GM19397 (cell line): ENCODE data around the gene TCP11L1.
"Not testable (repeated sequence)": the region's sequence is repeated elsewhere in the genome, so short reads cannot be mapped to it uniquely, and the experiment has no call there.

ENCODE experiments used
- ATAC-seq: cut with Tn5 transposase; IDR thresholded peaks from one replicate; pipeline ENCODE4 v1.9.1; 2021; ENCODE audit warnings: mild to moderate bottlenecking, moderate library complexity; ENCODE audit not compliant: unreplicated experiment

Gene TCP11L1

DNA sequence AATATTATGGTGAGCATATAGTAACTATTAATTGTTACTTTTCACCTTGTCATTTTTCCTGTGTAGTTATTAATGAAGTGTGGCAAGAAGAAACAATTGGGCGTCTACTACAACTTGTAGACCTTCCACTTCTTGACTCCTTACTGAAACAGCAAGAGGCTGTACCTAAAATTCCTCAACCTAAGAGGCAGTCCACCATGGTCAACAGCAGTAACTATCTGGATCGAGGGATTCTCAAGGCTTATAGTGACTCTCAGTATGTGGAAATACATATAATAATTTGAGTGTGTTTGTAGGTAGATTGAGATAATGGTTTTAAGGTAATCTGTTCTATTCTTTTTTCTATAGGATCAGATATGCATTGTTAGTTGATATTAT, 10.8 kb upstream of the TCP11L1 start:
- no peak for ATAC-seq

DNA sequence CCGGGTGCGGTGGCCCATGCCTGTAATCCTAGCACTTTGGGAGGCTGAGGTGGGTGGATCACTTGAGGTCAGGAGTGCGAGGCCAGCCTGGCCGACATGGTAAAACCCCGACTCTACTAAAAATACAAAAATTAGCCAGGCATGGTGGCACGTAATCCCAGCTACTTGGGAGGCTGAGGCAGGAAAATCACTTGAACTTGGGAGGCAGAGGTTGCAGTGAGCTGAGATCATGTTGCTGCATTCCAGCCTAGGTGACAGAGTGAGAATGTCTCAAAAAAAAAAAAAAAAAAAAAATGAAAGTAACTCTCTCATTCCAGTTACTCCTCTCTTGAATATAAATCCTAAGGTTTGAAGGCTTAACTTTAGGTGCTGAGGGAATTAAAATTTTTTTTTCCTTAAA, 10.2 kb upstream of the TCP11L1 start:
- ATAC-seq: not testable (repeated sequence)

DNA sequence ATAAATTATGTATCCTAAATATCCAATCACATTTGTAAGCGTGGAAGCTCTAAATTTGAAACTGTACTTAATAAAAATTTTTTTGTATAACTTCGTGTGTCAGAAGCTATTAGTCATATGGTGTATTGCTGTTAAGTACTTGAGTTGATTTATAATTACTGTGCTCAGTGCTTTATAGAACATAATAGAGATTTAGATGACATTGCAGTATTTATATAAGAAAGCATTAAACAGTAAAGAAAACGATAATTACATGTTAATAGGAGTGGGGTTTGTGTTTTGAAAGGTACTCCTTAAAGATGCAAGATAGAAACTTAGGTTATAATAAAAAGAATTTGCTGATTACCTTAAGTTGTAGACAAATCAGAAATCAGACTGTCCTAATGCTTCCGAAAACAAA, 5.9 kb upstream of the TCP11L1 start:
- ATAC-seq: no peak

DNA sequence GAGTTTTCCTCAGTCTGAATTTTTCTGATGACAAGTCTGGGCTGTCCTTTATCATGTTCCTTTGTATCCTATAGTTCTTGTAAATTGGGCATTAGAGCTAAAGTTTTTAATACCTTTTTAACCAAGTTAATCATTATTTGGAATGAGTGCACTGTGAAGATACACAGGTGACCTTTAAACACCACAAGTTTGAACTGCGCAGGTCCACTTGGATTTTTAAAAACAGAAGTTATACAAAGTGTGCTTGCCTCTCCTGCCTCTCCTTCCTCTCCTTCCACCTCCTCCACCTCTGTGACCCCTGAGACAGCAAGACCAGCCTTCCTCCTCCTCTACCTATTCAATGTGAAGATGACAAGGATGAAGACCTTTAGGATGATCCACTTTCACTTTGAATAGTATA, 4.4 kb upstream of the TCP11L1 start:
- ATAC-seq: no peak

DNA sequence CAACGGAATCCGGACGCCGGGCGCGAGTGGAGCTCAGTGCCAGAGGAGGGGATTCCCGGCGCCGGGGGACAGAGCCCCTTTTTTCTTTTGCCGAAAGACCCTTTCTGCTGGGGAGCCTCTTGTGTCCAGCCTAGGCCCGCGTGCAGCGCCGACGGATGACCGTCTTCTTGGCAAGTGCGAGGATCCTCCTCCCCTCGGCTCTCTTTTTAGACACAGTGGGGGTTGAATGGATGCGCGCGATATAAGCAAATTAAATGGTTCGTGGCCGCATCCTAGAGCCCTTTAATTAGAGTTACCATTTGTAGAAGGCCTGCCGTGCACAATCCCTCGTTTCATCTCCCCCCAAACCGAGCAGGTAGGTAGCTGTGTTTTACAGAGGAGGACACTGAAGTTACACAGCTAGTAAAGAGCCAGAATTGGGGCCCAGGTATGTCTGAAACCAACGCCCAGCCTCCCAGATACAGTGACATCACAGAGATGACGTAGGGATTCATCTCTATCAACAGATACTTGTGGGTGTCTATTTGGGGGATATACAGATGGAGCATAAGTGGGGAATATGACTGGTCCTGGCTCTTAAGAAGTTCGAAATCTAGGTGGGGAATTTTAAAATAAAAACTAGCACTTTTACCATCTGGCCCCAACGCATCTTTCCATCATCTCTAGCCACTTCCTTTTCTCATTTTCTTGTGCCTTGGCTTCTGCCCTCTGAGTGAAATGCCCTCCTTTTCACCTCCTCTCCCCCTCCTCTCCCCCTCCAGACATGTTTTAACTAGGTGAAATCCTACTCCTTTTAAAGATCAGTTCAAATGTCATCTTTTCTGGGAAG, 875 bp downstream of the TCP11L1 start:
- peak; percentile 5 for ATAC-seq

DNA sequence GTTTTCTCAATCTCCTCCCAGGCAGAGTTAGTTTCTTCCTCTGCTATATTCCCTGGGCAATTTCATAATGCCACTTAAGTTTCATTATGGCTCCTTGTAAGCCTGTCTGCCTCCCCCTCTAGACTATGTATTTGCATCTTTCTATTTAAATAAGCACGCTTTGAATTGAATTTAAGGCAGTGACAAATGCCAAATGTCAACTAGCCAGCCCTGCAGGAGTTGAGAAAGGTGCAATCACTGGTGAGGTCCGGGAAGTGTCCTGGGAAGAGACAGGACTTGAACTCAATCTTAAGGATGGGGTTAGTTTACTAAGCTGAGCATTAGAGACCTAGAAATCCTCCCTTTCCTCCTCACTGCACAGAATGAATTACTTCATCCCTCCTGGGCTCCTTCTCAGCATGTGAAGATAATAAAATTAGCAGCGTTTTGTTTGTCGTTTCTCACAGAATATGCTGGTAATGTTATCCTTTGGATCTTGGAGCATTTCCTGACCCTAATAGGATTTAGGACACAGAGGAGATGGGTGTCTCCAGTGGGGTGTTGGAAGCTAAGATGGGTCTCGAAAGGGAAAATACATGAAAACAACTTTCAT, 1.6 kb downstream of the TCP11L1 start:
- no peak for ATAC-seq

DNA sequence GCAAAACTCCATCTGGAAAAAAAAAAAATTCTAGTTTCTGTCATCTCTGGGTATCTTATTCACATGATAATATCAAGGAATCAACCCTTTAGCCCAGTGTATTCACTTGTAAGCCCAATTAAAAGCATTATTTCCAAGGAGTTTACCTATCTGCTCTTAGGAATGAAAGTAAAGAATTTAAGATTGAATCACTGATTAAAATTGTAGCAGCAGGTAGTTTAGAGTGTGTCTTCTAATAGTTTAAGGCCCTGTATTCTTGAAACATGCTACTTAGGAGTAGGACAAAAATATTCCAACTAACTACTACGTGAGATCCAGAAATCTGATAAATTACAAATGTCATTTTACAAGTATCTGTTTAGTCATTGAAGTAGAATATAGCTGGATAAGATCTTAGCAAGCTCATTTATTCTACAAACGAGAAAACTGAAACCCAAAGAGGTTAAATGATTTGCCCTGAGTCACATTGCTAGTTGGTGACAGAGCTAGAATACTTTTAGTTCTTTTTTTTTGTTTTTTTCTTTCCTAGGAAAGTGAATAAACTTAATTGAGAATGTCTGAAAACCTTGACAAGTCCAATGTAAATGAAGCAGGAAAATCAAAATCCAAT, 4.0 kb downstream of the TCP11L1 start:
- no peak for ATAC-seq

DNA sequence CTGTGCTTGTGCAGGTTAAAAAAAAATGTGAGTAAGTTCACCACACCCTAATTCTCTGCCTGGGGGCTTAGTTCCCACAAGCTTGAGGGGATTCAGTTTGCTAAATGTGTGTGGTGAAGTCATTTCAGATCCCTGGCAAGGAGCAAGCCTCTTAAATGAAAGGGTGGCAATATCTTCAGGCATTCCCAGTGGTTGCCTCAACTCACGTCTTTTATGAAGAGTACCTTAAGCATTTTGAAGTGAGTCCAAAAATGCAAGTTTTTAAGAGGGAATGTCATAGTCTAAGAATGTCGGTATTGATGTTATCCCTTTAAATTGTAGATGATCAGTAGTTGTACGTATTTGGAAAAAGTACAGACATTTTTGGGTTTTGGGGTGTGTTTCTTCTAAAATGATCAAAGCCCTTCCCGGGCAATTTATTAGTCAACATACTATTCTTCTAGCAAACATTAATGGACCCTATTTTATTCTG, 4.9 kb downstream of the TCP11L1 start:
- no peak for ATAC-seq

DNA sequence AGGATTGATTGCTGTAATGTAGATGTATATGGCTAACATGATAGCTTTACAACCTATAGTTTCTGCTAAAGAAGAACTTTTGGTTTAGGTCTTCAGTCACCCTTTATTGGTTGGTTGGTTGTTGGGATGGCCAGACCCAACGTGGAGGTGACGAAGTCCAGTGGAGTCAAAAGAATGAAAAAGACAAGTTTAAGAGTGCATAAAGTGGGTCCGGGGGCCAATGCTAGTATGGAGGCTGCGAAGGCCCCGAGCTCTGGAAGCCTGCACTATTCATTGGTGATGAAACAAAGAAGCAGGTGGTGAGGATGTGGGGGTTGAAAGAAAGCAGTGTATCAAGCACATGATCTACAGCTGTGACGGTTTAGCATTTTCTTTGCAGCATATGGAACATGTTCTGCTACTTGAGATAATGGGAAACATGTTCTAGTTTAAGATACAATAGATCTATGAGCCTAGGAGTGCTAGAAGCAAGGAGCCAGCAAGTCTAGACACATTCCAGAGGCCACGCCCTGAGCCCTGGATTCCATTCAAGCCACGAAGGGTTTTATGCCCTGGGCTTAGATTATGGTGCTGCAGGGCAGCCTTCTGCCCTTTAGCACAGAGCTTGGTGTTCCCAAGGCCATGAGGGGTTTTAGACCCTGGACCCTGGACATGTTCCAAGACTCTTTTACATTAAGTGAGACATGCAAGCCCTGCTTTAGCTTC, 6.3 kb downstream of the TCP11L1 start:
- no peak for ATAC-seq

DNA sequence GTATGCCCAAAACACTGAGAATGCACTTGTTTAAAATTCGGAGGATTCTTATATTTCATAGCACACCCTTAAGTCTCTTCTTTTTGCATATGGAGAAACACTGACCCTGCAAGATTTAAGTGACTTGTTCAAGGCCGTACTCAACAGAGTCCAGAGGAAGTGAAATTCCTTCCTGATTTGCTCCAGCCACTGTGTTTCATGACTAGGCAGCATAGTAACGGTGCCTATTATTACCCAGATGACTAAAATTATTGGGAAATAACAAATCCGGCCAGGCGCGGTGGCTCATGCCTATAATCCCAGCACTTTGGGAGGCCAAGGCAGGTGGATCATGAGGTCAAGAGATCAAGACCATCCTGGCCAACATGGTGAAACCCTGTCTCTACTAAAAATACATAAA, 9.3 kb downstream of the TCP11L1 start:
- ATAC-seq: not testable (repeated sequence)

DNA sequence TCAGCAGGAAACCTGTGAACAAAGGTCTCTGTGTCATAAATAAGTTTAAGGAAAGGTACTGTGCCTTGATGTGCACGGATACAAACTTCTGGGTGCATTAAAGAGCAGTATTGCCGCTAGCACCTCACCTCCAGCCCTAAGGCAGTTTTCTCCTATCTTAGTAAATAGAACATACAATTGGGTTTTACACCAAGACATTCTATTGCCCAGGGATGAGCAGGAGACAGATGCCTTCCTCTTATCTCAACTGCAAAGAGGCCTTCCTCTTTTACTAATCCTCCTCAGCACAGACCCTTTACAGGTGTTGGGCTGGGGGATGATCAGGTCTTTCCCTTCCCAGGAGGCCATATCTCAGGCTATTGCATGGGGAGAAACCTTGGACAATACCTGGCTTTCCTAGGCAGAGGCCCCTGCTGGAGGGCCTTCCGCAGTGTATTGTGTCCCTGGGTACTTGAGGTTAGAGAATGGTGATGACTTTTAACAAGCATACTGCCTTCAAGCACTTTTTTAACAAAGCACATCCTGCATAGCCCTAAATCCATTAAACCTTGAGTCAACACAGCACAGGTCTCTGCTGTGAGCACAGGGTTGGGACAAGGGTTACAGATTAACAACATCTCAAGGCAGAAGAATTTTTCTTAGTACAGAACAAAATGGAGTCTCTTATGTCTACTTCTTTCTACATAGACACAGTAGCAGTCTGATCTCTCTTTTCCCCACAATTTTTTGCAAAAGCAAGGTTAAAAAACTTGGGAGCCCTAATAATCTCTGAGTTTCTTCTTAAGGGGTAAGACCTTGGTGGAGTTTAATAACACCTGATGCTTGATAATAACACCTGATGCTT, 10.4 kb downstream of the TCP11L1 start:
- not testable (repeated sequence) for ATAC-seq

DNA sequence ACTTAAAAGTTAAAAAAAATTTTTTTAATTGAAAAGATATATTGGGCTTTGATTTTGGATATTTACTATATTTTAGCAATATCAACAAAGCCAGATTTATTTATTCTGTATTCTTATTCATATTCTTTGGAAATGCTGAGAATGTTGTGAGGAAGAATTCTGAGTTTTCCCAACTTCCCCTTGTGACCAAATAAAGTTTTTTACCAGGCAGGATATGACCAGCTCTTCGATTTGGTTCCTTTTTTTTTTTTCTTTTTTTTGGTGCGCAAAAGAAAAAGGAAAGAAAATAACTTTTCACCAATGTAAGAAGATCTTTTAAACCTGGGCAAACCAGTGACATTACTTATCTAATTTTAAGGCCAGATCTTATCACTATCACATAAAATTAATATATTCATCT, 12.9 kb downstream of the TCP11L1 start:
- no peak for ATAC-seq

DNA sequence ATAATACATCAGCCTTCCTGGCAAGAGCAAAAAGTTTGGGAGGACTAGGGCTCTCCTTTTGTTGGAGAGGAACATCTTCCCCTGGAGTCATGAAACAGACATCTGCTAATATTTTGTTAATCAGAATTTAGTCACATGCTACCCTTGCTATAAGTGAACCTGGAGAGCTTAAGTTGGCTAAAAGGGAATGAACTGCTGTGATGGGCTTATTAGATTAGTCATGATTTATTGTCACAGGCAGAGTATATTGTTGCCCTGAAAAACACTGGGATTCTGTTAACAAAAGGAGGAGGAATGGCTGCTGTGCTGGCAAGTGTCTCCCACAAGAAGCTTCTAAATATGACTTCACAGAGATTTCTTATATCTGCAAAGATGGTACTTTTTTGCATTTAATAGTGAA, 16.0 kb downstream of the TCP11L1 start:
- no peak for ATAC-seq

DNA sequence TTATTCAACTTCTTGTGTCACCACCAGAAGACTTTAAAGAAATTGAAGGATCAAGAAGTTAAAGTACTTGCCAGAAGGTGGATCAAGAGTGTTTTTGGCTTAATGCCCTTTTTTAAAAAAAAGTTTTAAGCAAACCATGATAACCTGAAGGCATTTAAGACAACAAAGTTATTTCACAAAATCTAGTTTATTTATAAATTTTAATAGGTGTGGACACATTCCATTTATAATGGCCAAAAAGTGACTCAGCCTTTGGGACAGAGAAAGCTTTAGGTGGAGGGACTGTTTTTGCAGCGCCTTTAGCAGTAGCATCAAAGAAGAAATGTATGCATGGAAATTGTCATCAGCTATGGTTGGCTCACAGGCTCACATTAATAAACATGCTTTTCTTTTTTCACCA, 17.9 kb downstream of the TCP11L1 start:
- ATAC-seq: no peak

DNA sequence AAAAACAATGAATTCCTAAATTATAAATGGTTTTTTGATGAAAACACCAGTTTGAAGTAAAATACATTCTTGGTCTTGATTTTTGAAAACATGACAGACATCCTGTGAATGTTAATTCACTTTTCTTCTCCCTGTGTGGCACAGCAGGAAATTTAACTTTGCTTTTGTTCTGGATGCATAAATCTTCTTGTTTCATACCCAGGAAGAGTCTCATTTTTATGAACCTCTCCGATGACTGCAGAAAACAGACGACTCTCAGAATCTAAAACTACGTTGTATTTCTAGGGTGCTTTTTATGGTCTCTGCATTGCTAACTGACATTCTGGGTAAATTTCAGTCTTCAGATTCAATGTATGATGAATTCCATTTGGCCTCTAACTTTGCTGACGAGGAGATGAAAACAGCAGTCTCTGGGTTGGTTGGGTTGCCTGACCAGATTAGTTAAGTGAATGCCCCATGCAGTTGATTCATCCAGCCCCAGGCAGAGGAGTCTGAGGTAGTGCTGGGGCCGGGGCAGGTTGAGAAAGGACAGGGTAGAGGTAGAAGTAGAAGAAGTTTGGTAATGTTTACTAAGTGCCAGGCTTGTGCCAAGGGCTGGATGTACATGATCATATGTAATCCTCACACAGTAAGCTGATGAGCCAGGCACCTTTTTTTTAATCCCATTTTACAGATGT, 20.1 kb downstream of the TCP11L1 start:
- ATAC-seq: no peak

DNA sequence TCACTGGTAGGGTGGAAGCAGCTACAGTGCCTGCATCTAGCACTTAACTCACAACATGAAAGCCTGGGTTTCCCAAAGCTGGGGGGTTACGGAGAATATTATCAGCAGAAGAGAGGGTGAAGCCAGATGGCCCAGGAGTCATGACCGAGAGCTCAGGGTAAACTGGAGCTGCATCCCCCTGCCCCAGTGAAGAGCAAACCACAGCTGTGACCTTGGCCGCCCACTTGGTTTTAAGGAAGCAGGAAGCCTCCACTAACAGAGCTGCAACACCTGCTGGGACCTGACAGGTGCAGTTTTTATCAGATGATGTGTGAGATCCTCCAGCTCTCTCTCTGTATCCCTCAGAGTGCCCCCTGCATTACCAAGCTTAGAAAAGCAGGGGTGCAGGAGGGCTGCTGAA, 20.9 kb downstream of the TCP11L1 start:
- no peak for ATAC-seq

DNA sequence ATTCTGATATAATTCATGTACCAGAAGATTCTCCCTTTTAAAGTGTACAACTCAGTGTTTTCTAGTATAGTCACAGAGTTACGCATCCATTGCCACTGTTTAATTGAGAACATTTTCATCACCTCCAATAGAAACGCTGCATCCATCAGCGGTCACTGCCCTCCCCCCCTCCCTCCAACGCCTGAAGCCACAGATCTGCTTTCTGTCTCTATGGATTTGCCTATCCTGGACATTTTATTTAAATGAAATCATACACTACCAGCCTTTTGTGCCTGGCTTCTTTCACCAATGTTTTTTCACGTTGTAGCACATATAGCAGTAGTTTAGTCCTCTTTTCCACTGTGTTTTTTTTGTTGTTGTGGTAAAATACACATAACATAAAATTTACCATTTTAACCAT, 22.8 kb downstream of the TCP11L1 start:
- no peak for ATAC-seq

DNA sequence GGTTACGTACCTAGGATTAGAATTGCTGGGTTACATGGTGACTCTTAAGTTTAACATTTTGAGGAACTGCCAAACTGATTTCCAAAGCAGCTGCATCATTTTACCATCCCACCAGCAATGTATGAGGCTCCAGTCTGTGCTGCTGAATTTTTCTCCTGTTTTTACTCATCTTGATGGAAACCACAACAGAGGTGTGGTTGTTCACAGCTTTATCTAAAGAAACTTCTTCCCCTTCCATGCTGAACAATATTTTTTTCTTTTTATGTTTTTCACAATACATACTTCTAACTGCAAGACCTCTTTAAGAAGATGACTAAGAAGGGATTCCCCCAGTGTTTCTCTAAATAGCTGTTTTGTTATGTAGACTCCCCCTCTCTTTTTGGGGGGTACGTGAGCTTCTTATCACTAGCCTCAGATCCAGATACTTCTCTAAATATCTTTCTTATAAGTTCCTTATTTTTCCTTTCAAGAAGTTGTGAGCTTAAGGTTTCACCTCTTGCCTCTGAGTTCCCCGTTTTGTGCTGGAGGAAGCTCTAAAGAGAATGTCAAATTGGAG, 24.0 kb downstream of the TCP11L1 start:
- peak; percentile 54 for ATAC-seq

DNA sequence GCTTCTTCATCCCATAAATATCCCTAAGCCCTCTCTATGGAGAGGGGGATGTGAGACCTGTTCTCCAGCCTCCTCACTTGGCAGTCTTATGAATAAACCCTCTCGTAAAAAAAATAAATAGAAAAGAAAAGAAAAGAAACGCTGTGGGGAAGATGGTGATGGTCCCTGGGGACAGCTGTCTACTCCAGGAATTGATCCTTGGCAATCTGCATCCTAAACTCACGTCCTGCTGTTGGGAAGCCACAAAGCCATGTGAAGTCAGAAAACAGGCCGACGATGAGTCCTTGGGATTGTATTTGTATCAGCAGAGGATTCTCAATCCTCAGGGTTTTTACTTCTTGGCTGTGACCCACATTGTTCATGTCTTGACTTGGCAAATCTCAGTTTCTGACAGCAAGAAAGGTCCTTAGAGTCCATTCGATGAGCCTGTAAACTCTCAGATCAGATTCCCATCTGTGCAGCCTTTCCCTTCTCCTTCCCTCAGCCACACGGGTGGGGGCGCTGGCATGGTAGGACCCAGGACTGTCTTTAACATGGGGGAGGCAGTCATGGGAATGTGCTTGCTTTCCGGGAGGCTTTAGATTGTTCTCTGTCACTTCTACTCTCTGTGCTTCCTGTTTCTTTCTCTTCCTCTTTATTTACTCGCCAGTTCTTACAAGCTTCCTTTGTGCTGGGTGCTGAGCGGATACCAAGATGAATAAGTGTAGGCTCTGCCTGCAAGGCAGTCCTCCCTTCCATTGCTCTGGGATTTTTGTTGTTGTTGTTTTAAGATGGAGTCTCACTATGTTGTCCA, 24.9 kb downstream of the TCP11L1 start:
- ATAC-seq: no peak
